Panc1 (cell line): ENCODE results near the gene TJAP1. TPM values are rescaled to one million over a fixed set of nuclear protein-coding genes. Genes with fewer than 3 reads are reported as not detected.

Experiments
- ATAC-seq: fragments of 200-7000 bp; cut with Tn5 transposase; 2 replicates; pipeline ENCODE4 v1.9.1; 2020; ENCODE audit warnings: mild to moderate bottlenecking, moderate library complexity
- BruUV-seq: library from RNA; stranded (reverse); fragments of 400-500 nt; replicated peaks from 2 replicates; lab custom pipeline; 2021; lab: Mats Ljungman, UMichigan
- CTCF ChIA-PET: fragments of 300-600 bp; sonication (Branson Sonifier 250); formaldehyde crosslinking; loops from one replicate; lab custom pipeline; 2022; ENCODE audit warnings: antibody characterized with exemption; lab: Charles Lee
- POLR2A ChIA-PET: fragments of 300-600 bp; sonication (Branson Sonifier 250); formaldehyde crosslinking; loops from one replicate; lab custom pipeline; 2022; ENCODE audit warnings: antibody characterized with exemption; lab: Charles Lee
- DNase-seq: peaks from one replicate; pipeline ENCODE4 v3.0.0-alpha.2; 2010; ENCODE audit warnings: low read depth, low spot score
- H3K27ac ChIP-seq: 2 replicates; pipeline ENCODE4 v1.5.1; 2011; ENCODE audit warnings: mild to moderate bottlenecking, low read length, inconsistent platforms
- H3K27me3 ChIP-seq: fragments of 200-500 bp; sonication (Bioruptor generic); 2 replicates; pipeline ENCODE4 v1.6.0; 2014; ENCODE audit warnings: low read length, inconsistent platforms; ENCODE audit not compliant: control insufficient read depth, insufficient read depth
- H3K36me3 ChIP-seq: fragments of 200-500 bp; sonication (Bioruptor generic); 2 replicates; pipeline ENCODE4 v1.5.1; 2014; ENCODE audit warnings: inconsistent platforms, mild to moderate bottlenecking, low read length, moderate library complexity; ENCODE audit not compliant: control insufficient read depth, insufficient read depth
- H3K4me1 ChIP-seq: 2 replicates; pipeline ENCODE4 v1.5.1; 2011; ENCODE audit warnings: inconsistent platforms, mild to moderate bottlenecking, low read length, moderate library complexity; ENCODE audit not compliant: control insufficient read depth, insufficient read depth
- H3K4me3 ChIP-seq, 2 experiments: 2 replicates each; pipeline ENCODE4 v1.5.1; 2011 to 2012; ENCODE audit warnings: low read depth in 2 of 2, low read length in 2 of 2, mild to moderate bottlenecking in 2 of 2, inconsistent platforms in 1 of 2, moderate library complexity in 1 of 2
- H3K9me3 ChIP-seq: fragments of 200-500 bp; sonication (Bioruptor generic); 2 replicates; pipeline ENCODE4 v1.5.1; 2014; ENCODE audit warnings: low read depth, mild to moderate bottlenecking, inconsistent platforms, low read length, moderate library complexity; ENCODE audit not compliant: control insufficient read depth, insufficient read depth
- POLR2AphosphoS5 ChIP-seq: IDR thresholded peaks from 2 replicates; pipeline ENCODE4 v1.6.1; 2012; ENCODE audit warnings: mild to moderate bottlenecking, low read depth, low read length, moderate library complexity
- SIN3A ChIP-seq: IDR thresholded peaks from 2 replicates; pipeline ENCODE4 v1.6.1; 2012; ENCODE audit warnings: low read depth, mild to moderate bottlenecking, low read length, moderate library complexity, borderline replicate concordance; ENCODE audit not compliant: insufficient read depth
- TCF7L2 ChIP-seq: IDR thresholded peaks from 2 replicates; pipeline ENCODE4 v1.6.1; 2011; ENCODE audit warnings: mild to moderate bottlenecking, low read depth, low read length, inconsistent platforms
- in situ Hi-C: cut with HindIII; loops from 2 replicates; pipeline ENCODE4 v1.10.0; 2016; ENCODE audit warnings: low sequenced_read_pairs, low pct_unique_long_range_greater_than_20kb
- intact Hi-C: fragments of 100-400 bp; cut with micrococcal nuclease; formaldehyde crosslinking; loops from one replicate; pipeline ENCODE4 v1.10.0; 2022; ENCODE audit not compliant: unreplicated experiment
- total RNA-seq: library from RNA; stranded (reverse); gene quantifications from one replicate; pipeline ENCODE4 v1.2.1, GENCODE V29; 2021; ENCODE audit not compliant: unreplicated experiment
- TF ChIP-seq, protein P1 (sequence below): fragments of 450-650 bp; IDR thresholded peaks from 2 replicates; pipeline ENCODE4 v1.5.1; 2017; ENCODE audit warnings: mild to moderate bottlenecking
- TF ChIP-seq, protein P2 (sequence below), 2 experiments: IDR thresholded peaks; 2 replicates each; pipeline ENCODE4 v1.6.1; 2011 to 2012; ENCODE audit warnings: low read depth in 2 of 2, control low read depth in 1 of 2, low read length in 1 of 2, mild to moderate bottlenecking in 1 of 2, moderate library complexity in 1 of 2; ENCODE audit not compliant: insufficient read depth in 1 of 2

TJAP1 gene
- total RNA-seq, 1 experiment from 2014 or later: 42.7 TPM

DNA sequence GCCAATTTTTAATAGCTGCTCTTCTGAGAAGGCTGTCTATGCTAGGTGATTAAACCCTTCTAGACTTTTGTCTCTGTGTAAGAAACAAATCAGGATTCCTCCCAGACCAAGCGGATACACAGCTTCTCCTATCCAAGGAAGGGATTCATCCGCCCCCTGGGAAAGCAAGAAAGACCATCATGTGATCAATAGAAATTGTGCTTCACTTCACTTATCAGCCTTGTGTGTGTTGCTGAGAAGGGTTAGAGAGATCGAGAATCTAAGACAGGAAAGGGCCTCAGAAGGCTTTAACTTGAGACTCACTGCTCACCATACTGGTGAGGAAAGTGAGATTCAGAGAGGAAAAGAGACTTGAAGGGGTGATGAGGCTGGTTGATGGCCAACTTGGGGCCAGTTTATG is 48.5 kb upstream of the TJAP1 start:
- no TSS peak for BruUV-seq
- H3K4me3 ChIP-seq: peak overlapping the region; percentile 79 to 99
- H3K9me3 ChIP-seq: no peaks in the 10 kb centered on the region
- in situ Hi-C loops (no loop called here), intact Hi-C loops (no loop called here)
- no peaks in the 10 kb centered on the region for H3K27me3 ChIP-seq
- POLR2A ChIA-PET: no interaction called here
- DNase-seq (no peak), ATAC-seq (no peak)
- CTCF ChIA-PET: no interaction called here
- peaks cover 10% of the 10 kb centered on the region for H3K4me1 ChIP-seq
- TF ChIP-seq, protein P1, sequence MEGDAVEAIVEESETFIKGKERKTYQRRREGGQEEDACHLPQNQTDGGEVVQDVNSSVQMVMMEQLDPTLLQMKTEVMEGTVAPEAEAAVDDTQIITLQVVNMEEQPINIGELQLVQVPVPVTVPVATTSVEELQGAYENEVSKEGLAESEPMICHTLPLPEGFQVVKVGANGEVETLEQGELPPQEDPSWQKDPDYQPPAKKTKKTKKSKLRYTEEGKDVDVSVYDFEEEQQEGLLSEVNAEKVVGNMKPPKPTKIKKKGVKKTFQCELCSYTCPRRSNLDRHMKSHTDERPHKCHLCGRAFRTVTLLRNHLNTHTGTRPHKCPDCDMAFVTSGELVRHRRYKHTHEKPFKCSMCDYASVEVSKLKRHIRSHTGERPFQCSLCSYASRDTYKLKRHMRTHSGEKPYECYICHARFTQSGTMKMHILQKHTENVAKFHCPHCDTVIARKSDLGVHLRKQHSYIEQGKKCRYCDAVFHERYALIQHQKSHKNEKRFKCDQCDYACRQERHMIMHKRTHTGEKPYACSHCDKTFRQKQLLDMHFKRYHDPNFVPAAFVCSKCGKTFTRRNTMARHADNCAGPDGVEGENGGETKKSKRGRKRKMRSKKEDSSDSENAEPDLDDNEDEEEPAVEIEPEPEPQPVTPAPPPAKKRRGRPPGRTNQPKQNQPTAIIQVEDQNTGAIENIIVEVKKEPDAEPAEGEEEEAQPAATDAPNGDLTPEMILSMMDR: no peak
- TF ChIP-seq, protein P2, sequence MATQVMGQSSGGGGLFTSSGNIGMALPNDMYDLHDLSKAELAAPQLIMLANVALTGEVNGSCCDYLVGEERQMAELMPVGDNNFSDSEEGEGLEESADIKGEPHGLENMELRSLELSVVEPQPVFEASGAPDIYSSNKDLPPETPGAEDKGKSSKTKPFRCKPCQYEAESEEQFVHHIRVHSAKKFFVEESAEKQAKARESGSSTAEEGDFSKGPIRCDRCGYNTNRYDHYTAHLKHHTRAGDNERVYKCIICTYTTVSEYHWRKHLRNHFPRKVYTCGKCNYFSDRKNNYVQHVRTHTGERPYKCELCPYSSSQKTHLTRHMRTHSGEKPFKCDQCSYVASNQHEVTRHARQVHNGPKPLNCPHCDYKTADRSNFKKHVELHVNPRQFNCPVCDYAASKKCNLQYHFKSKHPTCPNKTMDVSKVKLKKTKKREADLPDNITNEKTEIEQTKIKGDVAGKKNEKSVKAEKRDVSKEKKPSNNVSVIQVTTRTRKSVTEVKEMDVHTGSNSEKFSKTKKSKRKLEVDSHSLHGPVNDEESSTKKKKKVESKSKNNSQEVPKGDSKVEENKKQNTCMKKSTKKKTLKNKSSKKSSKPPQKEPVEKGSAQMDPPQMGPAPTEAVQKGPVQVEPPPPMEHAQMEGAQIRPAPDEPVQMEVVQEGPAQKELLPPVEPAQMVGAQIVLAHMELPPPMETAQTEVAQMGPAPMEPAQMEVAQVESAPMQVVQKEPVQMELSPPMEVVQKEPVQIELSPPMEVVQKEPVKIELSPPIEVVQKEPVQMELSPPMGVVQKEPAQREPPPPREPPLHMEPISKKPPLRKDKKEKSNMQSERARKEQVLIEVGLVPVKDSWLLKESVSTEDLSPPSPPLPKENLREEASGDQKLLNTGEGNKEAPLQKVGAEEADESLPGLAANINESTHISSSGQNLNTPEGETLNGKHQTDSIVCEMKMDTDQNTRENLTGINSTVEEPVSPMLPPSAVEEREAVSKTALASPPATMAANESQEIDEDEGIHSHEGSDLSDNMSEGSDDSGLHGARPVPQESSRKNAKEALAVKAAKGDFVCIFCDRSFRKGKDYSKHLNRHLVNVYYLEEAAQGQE (IDR thresholded peaks at IDR 0.05; ENCODE audit: insufficient read depth in 1 of 2, low read depth in 2 of 2, low read length in 1 of 2): no peak
- no peak for TF ChIP-seq SIN3A
- no peak for TF ChIP-seq POLR2AphosphoS5
- TF ChIP-seq TCF7L2: no peak
- H3K27ac ChIP-seq: peak overlapping the region; percentile 97
- H3K36me3 ChIP-seq: peaks cover 2% of the 10 kb centered on the region; the same call in 1 of the 2 replicates

DNA sequence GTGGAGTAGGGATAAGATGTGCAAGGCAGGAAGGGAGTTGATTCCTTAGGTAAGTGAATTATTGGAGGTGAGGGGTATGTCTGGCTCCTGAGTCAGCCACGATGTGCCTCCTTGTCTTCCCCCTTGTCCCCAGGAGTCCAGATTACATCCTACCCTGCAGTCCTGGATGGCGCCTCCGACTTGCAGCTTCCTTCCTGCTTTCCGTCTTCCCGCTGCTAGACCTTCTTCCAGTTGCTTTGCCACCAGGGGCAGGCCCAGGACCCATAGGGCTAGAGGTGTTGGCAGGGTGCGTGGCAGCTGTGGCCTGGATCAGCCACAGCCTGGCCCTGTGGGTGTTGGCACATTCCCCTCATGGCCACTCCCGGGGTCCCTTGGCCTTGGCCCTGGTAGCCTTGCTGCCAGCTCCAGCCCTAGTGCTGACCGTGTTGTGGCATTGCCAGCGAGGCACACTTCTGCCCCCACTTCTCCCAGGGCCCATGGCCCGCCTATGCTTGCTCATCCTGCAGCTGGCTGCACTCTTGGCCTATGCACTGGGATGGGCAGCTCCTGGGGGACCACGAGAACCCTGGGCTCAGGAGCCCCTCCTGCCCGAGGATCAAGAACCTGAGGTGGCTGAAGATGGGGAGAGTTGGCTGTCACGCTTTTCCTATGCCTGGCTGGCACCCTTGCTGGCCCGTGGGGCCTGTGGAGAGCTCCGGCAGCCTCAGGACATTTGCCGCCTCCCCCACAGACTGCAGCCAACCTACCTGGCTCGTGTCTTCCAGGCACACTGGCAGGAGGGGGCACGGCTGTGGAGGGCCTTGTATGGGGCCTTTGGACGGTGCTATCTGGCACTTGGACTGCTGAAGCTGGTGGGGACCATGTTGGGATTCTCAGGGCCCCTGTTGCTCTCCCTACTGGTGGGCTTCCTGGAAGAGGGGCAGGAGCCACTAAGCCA is 45.1 kb upstream of the TJAP1 start:
- Histone ChIP-seq H3K4me3 (no peak overlapping the region), H3K9me3 (no peaks in the 10 kb centered on the region), H3K27me3 (no peaks in the 10 kb centered on the region), H3K36me3 (peaks cover 2% of the 10 kb centered on the region; the same call in 1 of the 2 replicates), H3K4me1 (peaks cover 7% of the 10 kb centered on the region), H3K27ac (no peak overlapping the region)
- POLR2A ChIA-PET: no interaction called here
- intact Hi-C loops (no loop called here), in situ Hi-C loops (no loop called here)
- BruUV-seq: no TSS peak
- TF ChIP-seq, protein P1: no peak
- no peak for TF ChIP-seq SIN3A
- TF ChIP-seq TCF7L2: no peak
- no peak for TF ChIP-seq POLR2AphosphoS5
- TF ChIP-seq, protein P2 (IDR thresholded peaks at IDR 0.05; ENCODE audit: insufficient read depth in 1 of 2, low read depth in 2 of 2, low read length in 1 of 2): no peak
- no peak for DNase-seq
- CTCF ChIA-PET: no interaction called here
- no peak for ATAC-seq
